Umbilical cord (tissue), 2 donors: ENCODE measurements around the gene ANKRD12. TPM values are rescaled to one million over a fixed set of nuclear protein-coding genes. Genes with fewer than 3 reads are reported as not detected.
A peak's percentile ranks its signal among the peaks of the same experiment; 100 is the strongest.

Source experiments
- DNase-seq: peaks from one replicate; pipeline ENCODE4 v3.0.0-alpha.2; 2015; ENCODE audit warnings: low spot score
- total RNA-seq: library from RNA; depleted of rRNA; stranded (reverse); fragments of >200 nt; gene quantifications from one replicate; pipeline ENCODE4 v1.2.3, GENCODE V29; 2014; ENCODE audit warnings: low replicate concordance; ENCODE audit not compliant: insufficient read depth

ANKRD12 gene
- total RNA-seq, 1 donor from 2014 or later, result 39.5 TPM

DNA sequence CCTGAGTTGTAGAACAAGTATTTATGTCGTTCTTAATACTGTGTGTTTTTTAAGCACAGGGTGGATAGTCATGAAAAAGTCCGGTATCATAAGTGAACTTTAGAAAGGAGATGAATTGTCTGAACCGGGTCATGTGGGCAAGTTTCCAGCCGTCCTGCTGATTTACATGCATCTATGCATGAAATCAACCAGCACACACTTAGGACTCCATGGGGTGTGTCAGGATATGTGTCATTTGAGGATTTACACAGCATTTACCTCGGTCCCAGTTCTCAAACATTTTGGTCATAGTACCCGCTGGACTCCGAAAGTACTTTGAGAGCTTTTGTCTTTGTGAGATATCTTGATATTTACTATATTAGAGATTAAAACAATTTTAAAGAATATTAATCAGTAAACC is 150.5 kb downstream of the ANKRD12 start:
- no peak for DNase-seq

DNA sequence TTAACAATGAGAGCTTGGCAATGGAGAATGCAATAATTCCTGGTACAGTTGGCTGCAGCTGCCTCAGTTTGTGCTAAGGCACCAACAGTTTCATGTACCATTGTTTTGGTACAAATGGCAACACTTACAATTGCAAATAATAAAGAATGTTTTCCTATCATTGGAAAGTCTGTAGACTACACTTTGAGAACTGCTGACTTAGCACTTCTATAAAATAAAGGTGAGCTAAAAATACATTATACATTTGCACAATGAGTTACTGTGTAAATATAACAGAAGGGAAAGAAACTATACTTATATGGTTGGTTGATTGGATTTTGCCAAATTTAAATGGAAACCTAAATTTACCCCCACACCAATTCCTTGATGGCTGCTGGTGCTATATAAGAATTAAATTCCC is 153.1 kb downstream of the ANKRD12 start:
- no peak for DNase-seq

DNA sequence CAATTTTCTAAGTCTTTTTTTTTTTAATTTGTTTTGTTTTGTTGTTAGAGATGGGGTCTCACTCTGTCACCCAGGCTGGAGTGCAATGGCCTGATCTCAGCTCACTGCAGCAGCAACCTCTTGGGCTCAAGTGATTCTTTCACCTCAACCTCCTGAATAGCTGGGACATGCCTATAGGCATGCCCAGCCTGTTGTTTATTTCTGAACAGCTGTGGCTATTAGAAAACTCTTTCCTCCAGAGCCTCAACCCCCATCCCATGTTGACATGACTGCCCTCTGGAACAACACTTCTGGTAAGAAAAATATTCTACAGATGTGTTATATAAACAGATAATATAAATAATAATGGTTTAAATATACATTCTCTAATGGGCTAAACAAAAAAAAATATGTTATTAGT is 153.6 kb downstream of the ANKRD12 start:
- no peak for DNase-seq

DNA sequence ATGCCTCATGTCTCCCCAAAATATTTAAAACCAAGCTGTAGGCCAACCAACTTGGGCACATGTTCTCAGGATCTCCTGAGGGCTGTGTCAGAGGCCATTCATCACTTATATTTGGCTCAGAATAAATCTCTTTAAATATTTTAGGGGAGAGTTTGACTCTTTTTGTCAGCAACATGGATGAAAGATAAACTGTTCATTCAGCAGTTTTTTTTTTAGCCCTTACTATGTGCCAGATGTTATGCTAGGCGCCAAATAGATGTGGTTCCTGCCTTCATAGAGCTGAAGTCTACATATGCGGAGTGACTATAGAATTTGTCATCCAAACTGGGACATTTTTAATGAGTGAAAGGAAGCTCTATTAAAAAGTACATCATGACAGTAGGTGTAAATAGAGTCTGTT is 155.5 kb downstream of the ANKRD12 start:
- DNase-seq, result no peak

DNA sequence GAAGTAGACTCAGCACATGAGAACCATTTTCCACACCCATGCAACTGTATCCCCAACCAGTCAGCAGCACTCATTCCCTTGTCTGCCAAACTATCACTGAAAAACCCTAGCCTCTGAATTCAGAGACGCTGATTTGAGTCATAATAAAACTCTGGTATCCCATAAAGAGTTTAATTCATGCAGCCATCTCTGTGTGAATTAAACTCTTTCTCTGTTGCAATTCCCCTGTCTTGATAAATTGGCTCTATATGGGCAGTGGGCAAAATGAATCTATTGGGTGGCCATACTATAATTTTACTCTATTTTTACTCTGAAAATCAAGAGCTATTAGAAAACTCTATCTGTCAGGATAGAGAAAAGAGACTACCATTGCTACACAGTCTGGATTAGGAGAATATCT is 157.4 kb downstream of the ANKRD12 start:
- DNase-seq, result no peak

DNA sequence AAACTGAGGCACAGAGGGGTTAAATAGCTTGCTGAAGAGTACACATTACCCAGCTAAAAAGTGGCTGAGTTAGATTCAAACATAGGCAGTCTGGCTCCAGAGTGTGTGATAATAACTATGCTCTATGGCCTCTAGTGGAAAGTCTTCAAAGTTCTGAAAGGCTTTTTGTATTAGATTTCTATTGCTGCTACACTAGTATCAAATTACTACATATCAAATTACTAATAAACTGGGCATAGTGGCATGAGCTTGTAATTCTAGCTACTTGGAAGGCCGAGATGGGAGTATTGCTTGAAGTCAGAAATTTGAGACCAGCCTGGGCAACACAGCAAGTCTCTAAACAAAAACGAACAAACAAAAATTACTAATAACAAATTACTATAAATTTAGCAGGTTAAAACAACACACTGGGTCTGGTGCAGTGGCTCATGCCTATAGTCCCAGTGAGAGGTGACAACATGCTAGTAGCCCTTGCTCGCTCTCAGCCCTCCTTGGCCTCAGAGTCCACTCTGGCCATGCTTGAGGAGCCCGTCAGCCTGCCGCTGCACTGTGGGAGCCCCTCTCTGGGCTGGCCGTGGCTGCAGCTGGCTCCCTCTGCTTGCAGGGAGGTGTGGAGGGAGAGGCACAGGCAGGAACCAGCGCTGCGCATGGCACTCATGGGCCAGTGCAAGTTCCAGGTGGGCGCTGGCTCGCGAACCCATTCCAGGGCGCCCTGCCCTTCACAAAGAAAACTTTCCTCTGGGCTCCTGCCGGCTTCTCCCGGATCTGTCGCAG is 159.8 kb downstream of the ANKRD12 start:
- DNase-seq, result no peak

DNA sequence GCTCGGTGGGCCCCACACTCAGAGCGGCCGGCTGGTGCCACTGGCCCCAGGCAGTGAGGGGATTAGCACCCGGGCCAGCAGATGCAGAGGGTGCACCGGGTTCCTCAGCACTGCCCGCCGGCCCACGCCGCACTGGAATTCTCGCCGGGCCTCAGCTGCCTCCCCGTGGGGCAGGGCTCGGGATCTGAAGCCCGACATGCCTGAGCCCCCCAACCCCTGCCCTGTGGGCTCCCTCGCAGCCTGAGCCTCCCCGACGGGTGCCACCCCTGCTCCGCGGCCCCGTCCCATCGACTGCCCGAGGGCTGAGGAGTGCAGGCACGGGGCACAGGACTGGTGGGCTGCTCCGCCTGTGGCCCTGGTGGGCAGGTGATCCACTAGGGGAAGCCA is 160.4 kb downstream of the ANKRD12 start:
- no peak for DNase-seq

DNA sequence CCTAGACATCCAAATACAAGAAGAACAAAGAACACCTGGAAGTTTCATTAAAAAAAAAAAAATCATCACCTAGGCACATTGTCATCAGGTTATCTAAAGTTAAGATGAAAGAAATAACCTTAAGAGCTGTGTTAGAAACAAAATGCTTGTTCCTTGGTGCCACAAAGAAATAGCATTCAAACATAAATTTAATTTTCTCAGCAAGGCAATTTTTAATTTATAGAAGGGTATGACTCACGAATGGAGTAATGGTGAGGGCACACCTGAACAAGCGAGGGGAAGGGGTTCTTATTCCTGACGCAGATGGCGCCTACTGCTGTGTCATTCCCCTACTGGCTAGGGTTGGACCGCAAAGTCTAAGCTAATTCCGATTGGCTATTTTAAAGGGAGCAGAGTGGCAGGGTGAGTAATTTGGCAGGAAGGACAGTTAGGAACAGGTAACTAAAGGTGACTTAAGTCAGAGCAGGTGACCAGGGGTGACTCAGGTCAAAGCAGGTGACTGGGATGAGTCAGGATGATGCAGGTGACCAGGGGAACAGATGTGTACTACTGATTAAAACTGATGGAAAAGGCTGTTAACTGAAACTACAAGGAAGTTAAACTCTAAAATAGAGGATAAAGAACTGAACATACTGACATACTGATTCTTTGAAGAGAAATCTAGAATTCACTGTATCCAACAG is 167.9 kb downstream of the ANKRD12 start:
- DNase-seq, result no peak

DNA sequence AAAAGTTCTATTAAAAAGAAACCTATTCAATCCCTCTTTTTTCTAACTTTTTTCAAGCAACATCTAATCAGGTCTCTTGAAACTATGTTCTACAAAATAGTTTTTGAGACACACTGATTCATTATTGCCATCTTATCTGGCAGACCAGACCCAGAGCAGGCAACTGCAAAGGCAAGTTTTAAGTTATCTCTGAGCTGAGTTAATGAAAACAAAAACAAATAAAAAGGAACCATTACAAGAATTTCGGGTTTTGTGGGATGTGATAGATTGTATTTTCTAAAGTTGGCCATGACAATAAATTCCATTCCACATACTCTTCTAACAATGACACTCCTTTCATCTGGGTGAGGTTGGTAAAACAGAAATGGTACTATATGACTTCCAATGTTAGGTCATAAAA is 182.8 kb downstream of the ANKRD12 start:
- DNase-seq, result no peak

DNA sequence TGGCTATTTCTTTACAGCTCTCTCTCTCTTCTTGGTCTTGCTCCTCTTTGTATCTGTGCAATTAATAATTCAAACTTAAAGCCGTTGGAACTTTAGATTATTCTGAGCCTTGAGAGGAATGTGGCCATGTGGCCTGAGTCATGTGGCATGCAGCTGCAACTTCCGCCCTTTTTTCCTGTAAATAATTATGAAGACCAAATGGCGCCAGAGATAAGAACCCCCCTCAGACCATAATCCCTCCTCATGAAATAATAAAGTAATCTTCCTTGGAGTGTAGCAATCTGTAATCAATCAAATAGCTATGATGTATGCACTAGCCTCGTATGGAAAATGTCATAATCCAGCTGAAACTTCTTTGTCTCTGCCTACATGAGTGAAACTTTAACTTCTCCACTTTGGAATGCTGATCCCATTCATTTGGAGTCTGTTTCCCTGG is 184.5 kb downstream of the ANKRD12 start:
- peak; percentile 12 for DNase-seq

DNA sequence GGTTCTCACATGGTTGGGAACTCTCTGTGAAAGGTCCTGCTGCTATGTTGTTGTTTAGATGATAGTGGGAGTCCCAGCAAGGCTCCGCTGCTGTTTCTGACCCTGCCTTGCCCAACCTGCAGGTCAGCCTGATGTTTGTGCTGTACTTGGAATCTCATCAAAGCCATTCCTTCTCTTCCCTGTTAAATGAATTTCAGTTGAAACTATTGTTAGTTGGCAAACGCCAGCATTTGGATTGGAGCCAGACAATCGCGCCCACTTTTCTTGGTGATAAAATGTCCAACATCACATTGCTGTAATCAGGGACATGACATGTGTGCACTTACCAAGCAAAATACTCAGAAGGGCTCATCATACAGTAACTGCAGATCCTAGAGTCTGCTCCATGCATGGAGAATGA is 185.2 kb downstream of the ANKRD12 start:
- DNase-seq, result no peak

DNA sequence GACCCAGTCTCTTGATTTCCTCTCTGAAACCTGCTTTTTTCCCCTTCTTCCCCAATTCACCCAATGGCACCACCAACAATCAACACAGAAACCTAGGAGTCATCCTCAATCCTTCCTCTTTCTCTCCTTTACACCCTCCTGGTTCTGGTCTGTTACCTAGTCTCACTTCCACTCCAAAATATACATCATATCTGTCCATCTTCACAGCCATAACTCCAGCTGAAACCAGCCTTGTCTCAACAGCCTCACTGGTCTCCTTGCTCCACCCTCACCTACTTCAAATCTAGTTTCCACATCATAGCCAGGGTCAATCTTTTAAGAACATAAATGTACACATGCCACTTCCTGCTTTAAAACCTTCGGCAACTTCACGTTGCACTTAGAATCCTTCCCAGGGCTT is 186.2 kb downstream of the ANKRD12 start:
- DNase-seq, result no peak

DNA sequence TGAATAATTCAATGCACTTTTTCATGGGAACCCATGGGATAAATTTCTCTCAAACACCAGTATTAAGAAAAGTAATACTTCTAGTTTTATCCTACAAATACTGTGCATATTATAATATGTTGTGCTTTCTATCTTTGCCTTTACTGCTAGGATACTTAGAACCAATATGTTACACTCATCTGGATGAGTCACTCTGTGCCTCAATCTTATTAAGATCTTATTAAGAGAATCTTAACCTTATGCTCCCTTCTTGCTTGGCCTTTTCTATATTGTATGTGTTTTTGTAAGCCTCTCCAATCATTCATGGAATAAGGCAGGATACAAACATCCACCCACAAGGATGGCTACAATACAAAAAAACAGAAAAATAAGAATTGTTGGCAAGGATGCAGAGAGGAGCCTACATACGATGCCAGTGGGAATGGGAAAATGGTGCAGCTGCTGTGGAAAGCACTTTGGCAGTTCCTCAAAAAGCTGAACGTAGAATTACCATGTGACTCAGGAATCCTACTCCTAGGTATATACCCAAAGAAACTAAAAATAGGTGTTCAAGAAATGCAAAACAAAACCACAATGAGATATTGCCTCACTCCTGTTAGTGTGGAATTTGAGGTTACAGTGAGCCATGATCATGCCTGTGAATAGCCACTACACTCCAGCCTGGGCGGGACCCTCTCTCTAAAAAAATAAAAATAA is 187.3 kb downstream of the ANKRD12 start:
- DNase-seq, result no peak

DNA sequence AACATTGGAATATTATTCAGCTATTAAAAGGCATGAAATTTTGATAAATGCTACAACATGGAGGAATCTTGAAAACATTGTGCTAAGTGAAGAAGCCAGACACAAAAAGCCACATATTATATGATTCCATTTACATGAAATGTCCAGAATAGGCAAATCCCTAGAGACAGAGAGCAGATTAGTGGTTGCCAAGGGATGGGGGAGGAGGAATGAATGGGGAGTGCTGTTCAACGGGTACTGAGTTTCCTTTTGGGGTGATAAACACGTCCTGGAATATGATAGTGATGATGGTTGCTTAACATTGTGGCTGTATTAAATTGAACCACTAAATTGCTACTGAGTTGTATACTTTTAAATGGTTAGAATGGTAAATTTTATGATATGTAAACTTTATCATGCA is 189.1 kb downstream of the ANKRD12 start:
- no peak for DNase-seq

DNA sequence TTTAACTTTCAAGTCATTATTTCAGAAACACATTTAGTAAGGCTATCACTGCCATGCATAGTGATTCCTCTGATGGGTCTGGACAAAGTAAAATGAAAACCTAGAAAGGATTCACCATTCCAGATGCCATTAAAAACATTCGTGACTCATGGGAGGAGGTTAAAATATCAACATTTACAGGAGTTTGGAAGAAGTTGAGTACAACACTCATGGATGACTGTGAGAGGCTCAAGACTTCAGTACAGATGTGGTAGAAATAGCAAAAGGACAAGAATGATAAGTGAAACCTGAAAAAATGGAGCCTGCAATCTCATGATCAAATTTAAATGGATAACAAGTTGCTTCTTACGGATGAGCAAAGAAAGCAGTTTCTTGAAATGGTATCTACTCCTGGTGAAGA is 192.2 kb downstream of the ANKRD12 start:
- no peak for DNase-seq

DNA sequence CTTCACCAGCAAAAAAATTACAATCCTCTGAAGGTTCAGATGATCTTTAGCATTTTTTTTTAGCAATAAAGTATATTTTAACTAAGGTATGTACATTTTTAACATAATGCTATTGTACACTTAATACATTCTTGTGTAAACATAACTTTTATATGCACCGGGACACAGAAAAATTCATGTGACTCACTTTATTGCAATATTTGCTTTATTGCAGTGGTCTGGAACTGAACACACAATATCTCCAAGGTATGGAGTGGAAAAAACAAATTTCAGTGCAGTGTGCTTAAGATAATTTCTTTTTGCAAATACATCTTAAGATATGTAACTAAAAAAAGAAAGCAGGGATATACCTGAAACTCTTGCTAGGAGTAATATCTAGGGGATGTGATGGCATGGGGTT is 192.9 kb downstream of the ANKRD12 start:
- DNase-seq, result no peak

DNA sequence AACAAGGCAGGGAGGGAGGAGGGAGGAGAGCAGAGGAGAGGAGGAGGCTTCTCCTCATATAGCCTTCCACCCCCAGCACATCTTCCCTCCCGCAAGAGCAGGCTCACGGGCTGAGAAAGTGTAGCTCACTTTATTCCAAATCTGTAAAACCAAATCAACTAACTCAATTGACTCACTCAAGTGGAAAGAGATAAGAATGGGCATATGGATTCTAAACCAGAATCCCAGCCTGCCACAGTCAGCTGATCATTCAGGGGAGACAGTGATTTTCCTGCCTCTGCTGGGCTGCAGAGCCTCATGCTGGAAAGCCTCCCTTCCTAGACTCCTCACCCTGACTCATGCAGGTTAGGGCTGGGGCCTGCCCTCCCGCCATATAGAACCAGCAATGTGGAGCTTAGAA is 193.8 kb downstream of the ANKRD12 start:
- DNase-seq, result no peak

DNA sequence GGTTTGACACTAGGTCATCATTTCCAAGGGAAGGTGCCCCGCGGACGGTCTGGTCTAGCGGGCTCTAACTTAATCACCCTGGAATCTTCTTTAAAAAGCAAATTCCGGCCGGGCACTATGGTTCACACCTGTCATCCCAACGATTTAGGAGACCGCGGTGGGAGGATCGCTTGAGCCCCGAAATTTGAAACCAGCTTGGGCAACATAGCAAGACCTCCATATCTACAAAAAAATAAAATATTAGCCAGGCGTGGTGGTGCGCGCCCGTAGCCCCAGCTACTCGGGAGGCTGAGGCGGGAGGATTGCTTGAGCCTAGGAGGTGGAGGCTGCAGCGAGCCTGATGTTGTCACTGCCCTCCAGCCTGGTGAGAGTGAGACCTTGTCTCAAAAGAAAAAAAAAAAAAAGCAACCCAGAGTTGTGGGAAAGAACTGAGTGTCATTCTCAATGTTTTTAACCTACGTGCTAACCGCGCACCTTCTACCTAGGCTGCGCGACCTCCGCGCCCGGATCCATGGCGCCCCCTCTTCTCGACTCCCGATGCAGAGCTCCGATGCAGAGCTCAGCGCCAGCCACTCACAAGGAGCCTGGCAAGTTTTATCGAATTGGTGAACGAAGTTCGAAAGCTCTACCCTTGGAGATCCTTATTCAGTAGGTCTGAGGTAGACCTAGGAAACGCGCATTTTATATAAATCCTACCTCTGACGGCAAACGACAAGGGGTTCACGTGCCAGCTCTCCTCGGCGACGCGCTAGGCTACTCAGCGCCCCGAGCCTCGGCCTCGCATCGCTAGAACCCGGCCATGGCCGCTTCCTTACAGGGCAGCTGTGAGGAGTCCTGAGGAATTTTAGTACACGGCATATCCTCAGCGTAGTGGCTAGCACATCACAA is 197.1 kb downstream of the ANKRD12 start:
- no peak for DNase-seq

DNA sequence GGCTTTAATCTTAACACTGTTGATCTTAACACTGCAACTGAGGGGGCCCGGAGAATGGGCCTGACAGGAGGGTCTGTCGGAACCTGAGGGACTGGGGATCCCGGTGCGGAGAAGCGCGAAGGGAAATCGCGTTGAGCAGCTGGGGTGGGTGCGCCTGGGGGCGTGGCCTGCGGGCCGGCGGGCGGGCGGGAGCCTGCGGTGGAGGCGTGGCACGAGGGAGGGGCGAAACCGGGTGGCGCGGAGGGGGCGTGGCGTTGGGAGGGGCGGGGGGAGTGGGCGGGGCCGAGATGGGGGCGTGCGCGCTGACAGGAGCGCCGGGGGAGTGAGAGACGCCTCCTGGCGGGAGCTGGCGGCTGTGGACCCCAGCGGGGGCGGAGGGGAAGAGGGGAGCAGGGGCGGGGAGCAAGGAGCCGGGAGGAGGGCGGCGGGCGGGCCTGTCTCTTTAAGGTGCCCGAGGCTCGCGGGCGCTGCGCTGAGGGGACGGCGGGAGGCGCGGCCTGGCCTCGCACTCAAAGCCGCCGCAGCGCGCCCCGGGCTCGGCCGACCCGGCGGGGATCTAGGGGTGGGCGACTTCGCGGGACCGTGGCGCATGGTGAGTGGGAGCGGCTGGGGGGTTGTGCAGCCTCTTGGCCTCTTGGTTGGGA is 197.9 kb downstream of the ANKRD12 start, which contains the start of gene TWSG1:
TWSG1 (plus strand) TSS at position 445 of the 644 bp plus-strand sequence. CDS start 2,457 bp downstream, outside the sequence.
- peak; percentile 97 for DNase-seq

DNA sequence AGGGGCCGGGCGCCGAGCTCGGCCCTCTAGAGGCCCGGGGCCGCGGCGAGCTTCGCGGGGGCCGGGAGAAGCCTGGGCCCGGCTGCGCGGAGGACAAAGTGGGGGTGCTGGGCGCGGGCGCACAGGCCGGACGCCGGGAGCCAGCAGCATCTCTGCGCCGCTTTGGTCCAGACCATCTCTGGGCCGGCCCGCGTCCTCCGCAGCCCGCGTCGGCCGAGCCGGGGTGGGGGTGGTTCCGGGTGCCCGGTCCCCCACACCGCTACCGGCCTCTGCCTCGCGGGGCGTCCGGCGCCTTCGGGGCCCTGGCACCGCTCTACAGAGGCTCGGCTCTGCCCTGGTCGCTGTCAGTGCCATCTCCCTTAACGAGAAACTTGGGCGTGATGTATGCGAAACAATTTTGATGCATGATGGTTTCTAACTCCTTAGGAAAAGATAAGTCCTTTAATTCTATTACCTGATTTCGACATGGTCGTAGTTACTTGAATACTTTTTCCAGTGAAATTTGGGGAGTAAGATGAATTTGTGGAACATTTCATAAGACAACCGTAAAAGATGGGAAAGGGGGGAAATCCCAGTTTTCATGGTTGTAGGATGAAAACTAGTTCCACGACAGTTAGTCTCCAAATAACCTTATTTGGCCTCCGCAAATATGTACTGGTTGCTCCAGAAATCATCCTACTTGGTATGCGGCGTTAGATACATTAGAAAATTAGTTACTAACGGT is 198.6 kb downstream of the ANKRD12 start:
- DNase-seq, result no peak
